Measurements from ENCODE around the gene NFATC4.

- TF ChIP-seq CTCF (IDR thresholded peaks at IDR 0.05): no peak
- no peak for TF ChIP-seq POLR2A (IDR thresholded peaks at IDR 0.05)
Observed at GRCh38 chr14:24353559-24354481, 14.2 kb upstream of the NFATC4 start.

Data from testis (tissue), 2 donors.